Right lobe of liver (tissue), 4 donors: ENCODE measurements around the gene LYST.

Experiments
- POLR2A ChIP-seq: fragments of 450-650 bp; IDR thresholded peaks from one replicate; pipeline ENCODE4 v1.6.1; 2017; ENCODE audit warnings: antibody characterized with exemption, mild to moderate bottlenecking
- TF ChIP-seq, protein P1 (sequence below), 4 donors: fragments of 200-600 bp in 3 of 4; fragments of 450-650 bp in 1 of 4; IDR thresholded peaks; one replicate each; pipeline versions ENCODE4 v1.5.1 to v1.8.0; 2016 to 2022; ENCODE audit warnings: antibody characterized with exemption in 4 of 4, mild to moderate bottlenecking in 2 of 4
- donor health status: DM: no; HTN: no; CAD: no.
- donor health status: DM: no; HTN: no; CAD: no.
- donor health status: DM: no; HTN: yes; CAD: no.

DNA sequence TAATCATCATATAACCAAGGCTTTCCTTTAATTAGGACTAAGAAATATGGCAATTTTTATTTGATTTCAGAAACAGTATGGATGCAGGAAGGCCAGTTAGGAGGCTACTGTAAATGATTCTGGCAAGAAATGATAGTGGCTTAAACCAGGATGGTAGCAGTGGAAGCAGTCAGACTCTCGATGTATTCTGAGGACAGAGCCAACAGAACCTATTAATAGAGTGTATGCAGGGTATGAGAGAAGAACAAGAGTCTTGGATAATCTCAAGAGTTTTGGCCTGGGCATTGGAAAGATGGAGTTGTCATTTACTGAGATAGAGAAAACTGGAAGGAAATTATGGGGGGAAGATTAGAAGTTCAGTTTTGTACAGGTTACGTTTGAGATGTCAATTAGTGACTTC lies 143.8 kb downstream of the LYST start:
- TF ChIP-seq, protein P1, sequence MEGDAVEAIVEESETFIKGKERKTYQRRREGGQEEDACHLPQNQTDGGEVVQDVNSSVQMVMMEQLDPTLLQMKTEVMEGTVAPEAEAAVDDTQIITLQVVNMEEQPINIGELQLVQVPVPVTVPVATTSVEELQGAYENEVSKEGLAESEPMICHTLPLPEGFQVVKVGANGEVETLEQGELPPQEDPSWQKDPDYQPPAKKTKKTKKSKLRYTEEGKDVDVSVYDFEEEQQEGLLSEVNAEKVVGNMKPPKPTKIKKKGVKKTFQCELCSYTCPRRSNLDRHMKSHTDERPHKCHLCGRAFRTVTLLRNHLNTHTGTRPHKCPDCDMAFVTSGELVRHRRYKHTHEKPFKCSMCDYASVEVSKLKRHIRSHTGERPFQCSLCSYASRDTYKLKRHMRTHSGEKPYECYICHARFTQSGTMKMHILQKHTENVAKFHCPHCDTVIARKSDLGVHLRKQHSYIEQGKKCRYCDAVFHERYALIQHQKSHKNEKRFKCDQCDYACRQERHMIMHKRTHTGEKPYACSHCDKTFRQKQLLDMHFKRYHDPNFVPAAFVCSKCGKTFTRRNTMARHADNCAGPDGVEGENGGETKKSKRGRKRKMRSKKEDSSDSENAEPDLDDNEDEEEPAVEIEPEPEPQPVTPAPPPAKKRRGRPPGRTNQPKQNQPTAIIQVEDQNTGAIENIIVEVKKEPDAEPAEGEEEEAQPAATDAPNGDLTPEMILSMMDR (IDR thresholded peaks at IDR 0.05), result no peak
- no peak for TF ChIP-seq POLR2A
